ENCODE data around the gene IL4I1.

Gene IL4I1

DNA sequence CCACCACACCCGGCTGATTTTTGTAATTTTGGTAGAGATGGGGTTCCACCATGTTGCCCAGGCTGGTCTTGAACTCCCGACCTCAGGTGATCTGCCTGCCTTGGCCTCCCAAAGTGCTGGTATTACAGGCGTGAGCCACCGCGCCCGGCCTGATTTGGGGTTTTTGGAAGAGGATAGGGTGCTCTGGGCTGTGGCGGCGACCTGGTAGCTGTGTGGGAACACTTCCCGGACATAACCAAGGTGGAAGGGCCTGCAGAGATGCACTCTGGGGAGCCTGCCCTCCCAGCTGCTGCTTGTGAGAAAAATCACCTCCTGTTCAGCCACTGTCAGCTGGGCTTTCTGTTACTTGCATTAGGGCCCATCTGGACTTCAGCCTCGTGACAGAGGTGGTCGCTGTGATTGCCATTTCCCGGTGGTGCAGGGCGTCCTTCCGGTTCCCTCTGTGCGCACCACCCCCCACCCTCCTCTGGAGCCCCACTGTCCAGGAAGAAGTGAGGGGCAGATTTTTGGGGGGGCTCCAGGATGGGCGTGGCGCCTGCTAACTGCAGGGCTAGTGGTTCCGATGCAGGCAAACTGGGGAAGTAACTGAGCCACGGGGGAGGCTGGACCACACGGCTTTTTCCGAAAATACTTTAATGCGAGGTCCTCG, 7.5 kb downstream of the IL4I1 start:
- TF ChIP-seq, protein P1, sequence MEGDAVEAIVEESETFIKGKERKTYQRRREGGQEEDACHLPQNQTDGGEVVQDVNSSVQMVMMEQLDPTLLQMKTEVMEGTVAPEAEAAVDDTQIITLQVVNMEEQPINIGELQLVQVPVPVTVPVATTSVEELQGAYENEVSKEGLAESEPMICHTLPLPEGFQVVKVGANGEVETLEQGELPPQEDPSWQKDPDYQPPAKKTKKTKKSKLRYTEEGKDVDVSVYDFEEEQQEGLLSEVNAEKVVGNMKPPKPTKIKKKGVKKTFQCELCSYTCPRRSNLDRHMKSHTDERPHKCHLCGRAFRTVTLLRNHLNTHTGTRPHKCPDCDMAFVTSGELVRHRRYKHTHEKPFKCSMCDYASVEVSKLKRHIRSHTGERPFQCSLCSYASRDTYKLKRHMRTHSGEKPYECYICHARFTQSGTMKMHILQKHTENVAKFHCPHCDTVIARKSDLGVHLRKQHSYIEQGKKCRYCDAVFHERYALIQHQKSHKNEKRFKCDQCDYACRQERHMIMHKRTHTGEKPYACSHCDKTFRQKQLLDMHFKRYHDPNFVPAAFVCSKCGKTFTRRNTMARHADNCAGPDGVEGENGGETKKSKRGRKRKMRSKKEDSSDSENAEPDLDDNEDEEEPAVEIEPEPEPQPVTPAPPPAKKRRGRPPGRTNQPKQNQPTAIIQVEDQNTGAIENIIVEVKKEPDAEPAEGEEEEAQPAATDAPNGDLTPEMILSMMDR (IDR thresholded peaks at IDR 0.05; ENCODE audit: insufficient read depth, low read length, poor library complexity, severe bottlenecking), result no peak
- H3K36me3 ChIP-seq (ENCODE audit: control insufficient read depth, insufficient read depth, low read length), result peaks cover 34% of the 10 kb centered on the region
- H3K4me3 ChIP-seq (replicated peaks; ENCODE audit: low read depth, low read length), result no peak overlapping the region
- no peaks in the 10 kb centered on the region for H3K27me3 ChIP-seq (replicated peaks; ENCODE audit: control insufficient read depth, insufficient read depth, low read length)
- DNase-seq (ENCODE audit: extremely low read depth, insufficient read length), result no peak

DNA sequence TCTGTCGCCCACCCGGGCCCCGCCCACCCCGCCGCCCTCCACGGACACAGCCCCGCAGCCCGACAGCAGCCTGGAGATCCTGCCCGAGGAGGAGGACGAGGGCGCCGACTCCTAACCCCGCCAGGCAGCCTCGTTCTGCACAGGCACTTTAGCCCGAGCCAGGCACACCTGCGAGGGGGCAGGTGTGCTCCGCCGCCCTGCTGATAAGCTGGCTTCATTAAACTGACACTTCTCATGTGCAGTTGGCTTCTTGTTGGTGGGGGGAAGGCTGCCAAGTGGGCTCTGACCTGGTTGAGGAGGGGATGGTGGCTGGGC, 8.2 kb downstream of the IL4I1 start:
- Histone ChIP-seq H3K36me3 (ENCODE audit: control insufficient read depth, insufficient read depth, low read length) (peaks cover 38% of the 10 kb centered on the region), H3K27me3 (replicated peaks; ENCODE audit: control insufficient read depth, insufficient read depth, low read length) (no peaks in the 10 kb centered on the region), H3K4me3 (replicated peaks; ENCODE audit: low read depth, low read length) (no peak overlapping the region)
- no peak for DNase-seq (ENCODE audit: extremely low read depth, insufficient read length)
- TF ChIP-seq, protein P1 (IDR thresholded peaks at IDR 0.05; ENCODE audit: insufficient read depth, low read length, poor library complexity, severe bottlenecking), result no peak

DNA sequence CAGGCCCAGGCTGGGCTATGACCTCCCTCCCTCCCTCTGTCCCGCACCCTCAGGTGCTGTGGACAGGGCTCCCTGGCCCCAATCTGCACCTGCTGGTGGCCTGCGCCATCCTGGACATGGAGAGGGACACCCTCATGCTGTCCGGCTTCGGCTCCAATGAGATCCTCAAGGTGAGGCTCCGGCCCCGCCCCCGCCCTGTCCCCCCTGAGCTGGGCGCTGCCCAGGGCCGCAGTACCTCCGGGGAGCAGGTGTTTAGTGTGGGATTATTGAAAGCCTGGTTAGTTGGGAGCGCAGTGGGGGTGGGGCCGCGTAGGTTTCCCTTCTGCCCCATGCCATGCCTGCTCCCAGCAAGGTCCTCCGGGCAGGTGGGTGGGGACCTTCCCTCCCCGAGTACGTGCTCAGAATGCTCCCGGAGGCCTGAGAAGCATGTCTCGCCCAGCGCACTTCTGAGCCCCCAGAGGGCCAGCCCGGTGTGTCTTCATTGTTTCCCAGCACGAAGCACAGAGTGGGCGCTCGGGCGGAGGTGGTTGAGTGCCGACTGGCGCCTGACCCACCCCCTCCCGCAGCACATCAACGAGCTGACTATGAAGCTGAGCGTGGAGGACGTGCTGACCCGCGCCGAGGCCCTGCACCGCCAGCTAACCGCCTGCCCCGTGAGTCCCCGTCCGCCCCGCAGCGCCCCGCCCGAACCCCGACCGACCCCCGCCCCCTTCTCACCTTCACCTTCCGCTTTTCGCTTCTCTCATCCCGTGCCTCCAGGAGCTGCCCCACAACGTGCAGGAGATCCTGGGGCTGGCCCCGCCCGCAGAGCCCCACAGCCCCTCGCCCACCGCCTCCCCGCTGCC, 8.8 kb downstream of the IL4I1 start:
- TF ChIP-seq, protein P1 (IDR thresholded peaks at IDR 0.05; ENCODE audit: insufficient read depth, low read length, poor library complexity, severe bottlenecking), result no peak
- no peak for DNase-seq (ENCODE audit: extremely low read depth, insufficient read length)
- H3K36me3 ChIP-seq (ENCODE audit: control insufficient read depth, insufficient read depth, low read length), result peaks cover 39% of the 10 kb centered on the region
- H3K27me3 ChIP-seq (replicated peaks; ENCODE audit: control insufficient read depth, insufficient read depth, low read length), result no peaks in the 10 kb centered on the region
- no peak overlapping the region; the same call in 1 of the 2 replicates for H3K4me3 ChIP-seq (replicated peaks; ENCODE audit: low read depth, low read length)

DNA sequence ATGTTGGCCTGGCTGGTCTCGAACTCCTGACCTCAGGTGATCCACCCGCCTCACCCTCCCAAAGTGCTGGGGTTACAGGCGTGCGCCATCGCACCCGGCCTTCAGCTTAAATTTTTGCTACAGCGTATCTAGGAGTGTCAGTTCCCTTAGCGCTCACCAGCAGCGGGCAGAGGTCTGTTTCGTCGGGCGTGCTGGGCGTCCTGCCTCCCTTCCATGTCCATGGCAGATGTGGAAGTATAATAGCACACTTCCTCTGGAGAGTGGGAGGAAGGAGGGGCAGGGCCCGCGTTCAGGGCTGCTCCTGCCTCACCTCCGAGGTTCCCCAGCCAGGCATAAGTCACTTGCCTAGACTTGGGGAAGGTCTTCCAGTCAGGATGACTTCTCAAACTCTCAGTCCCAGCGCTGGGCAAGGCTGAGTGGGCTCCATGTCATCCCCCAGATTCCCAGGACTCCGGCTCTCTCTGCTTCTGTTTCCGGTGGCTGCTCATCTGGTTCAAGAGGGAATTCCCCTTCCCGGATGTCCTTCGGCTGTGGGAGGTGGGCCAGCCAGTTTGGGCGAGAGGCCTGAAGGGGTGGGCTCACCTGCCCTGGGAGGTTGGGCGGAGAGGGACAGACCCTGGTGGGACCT, 9.5 kb downstream of the IL4I1 start:
- Histone ChIP-seq H3K36me3 (ENCODE audit: control insufficient read depth, insufficient read depth, low read length) (peaks cover 39% of the 10 kb centered on the region), H3K4me3 (replicated peaks; ENCODE audit: low read depth, low read length) (no peak overlapping the region; the same call in 1 of the 2 replicates), H3K27me3 (replicated peaks; ENCODE audit: control insufficient read depth, insufficient read depth, low read length) (no peaks in the 10 kb centered on the region)
- TF ChIP-seq, protein P1 (IDR thresholded peaks at IDR 0.05; ENCODE audit: insufficient read depth, low read length, poor library complexity, severe bottlenecking), result no peak
- DNase-seq (ENCODE audit: extremely low read depth, insufficient read length), result no peak

DNA sequence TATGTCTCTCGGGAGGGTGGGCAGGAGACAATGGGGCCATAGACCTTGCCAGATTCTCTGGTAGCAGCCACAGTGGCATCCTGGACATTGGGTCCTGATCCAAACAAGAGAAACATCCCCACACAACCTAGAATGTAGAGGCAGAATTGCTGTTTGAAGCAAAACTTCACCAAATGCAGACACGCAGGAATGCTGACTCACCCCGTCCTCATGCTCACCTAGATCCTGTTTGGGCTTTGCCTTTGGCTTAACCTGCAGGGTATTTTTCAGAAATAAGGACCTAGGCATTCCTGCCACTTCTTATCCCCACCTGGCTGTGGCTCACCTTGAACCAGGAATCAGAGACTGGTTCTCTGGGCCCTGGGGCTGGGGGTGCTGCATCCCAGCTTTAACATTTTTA, 11.9 kb downstream of the IL4I1 start:
- H3K36me3 ChIP-seq (ENCODE audit: control insufficient read depth, insufficient read depth, low read length), result peaks cover 42% of the 10 kb centered on the region
- no peak for DNase-seq (ENCODE audit: extremely low read depth, insufficient read length)

More for the DNA sequence above, 11.9 kb downstream of the IL4I1 start:
- Histone ChIP-seq H3K4me3 (replicated peaks; ENCODE audit: low read depth, low read length) (no peak overlapping the region), H3K27me3 (replicated peaks; ENCODE audit: control insufficient read depth, insufficient read depth, low read length) (no peaks in the 10 kb centered on the region)
- TF ChIP-seq, protein P1 (IDR thresholded peaks at IDR 0.05; ENCODE audit: insufficient read depth, low read length, poor library complexity, severe bottlenecking), result no peak

All from GM06990 (cell line).